NOMO-1 treated with dmso at 0.1 percent for 144 hours (cell line): ENCODE results near the gene MYL3.

Experiments
- DNase-seq: peaks from one replicate; lab custom pipeline; 2025; ENCODE audit not compliant: unreplicated experiment; lab: John Stamatoyannopoulos, UW

MYL3 gene

DNA sequence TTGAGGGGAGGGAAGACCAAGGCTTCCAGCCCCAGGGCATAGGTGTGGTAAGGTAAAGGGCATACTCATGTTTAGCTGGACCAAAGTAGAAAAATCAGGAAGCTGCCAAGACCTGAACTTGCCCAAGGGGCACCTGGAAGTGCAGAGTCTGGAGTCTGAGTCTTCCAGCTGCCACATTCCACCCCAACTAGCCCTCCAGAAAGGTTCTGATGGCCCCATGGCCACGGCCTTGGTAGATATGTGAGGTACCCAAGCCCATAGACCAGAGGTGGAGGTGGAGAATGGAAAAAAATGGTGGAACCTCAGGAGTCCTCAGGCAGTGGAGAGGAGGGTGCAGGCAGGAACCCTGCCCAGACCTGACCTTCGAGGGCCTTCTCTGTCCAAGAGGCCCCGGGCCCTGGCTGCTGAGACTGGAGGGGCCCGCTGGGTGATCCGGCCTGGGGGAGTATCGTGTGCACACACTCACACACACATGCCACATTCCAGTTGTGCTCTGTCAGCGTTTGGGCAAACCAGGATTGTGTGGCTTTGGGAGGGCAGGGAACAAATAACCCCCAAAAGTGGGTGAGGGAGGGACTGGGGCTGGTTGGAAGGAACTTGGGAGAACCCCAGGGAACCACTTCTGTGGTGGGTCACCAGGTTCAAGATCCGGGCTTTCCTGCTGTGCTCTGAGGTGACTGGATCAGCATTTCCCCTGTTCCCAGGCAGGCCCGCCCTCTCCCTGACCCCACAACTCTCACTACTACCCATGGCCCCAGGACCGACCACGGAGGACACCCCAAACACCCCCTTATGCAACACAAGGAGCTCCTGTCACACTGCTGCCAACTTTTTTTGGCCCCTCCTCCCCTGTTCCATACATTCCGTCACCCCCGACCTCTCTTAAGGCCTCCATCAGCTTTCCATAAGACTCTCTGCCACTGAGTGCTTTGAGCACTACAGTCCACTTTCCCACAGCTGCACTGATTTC, 11.6 kb downstream of the MYL3 start:
- no peak for DNase-seq

DNA sequence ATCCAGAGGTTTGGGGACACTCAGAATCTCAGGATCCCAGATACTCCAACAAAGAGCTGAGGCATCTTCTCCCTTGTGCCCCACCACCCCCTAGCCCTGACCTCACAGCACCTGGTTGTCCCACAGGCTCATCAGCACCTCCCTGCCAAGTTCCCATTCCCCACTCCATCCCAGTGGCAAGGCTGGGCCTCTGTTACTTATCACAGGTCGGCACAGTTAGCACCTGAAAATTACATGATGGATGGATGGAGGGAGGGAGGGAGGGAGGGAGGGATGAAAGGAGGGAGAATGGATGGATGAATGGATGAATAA, 12.8 kb downstream of the MYL3 start:
- no peak for DNase-seq

- no peak for DNase-seq
These were observed 13.4 kb downstream of the MYL3 start for GRCh38 chr3:46849686-46850467.

GRCh38 chr3:46849045-46849631, 14.1 kb downstream of the MYL3 start:
- DNase-seq = no peak

- no peak for DNase-seq
These were observed 14.8 kb downstream of the MYL3 start for GRCh38 chr3:46848271-46849044.

DNA sequence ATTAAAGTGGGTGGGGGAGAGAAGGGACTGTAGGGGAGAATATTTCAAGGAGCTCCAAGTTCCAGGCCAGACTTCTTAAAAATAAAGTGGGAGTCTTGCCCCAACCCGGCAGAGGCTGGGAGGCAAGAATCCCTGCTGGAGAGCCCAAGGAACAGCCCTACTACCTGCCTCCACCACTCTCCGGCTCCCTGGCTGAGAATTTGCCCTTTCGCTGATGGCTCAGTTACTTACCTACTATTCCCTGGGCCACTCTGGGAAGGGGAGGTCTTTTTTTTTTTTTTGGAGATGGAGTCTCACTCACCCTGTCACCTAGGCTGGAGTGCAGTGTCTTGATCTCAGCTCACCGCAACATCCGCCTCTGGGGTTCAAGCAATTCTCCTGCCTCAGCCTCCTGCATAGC, 15.5 kb downstream of the MYL3 start:
- no peak for DNase-seq

DNA sequence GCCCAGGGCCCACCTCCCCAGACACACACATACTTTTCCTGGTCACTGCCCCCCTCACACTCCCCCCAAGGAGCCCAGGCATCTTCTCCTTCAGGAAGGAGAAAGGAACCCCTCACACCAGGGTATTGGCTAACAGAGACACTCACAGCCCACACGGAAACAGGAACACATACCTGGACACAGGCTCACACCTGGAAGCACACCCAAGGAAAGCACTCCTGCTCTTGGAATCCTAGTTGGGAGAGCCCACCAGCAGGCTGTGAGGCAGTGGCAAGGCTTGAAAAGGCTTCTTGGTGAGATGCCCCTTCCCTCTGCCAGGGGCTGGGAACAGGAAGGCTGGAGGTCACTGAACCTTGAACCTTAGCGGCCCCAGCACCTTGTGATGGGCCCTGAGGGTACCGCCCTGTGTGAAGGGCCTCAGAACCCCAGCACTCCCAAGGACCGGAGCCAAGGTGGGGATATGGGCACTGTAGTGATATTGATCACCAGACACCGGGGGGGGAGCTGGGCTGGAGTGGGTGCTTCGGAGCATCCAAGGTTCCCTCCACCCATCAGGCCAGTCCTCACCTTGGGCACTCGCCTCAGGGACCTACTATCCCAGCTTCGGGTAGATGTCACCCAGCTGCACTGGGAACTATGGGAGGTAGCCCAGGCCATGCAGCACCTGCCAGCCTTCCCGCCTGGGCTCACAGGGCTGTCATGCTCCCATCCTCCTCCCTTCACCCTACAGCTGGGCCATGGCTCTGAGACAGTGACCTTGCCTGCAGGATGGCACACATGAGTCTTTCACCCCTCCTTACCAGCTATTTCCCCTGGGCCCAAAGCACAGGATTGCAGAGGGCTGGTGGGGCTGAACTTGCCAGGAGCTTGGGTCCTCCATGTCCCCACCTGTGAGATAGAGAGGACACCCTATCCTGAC, 16.4 kb downstream of the MYL3 start:
- DNase-seq = no peak

DNA sequence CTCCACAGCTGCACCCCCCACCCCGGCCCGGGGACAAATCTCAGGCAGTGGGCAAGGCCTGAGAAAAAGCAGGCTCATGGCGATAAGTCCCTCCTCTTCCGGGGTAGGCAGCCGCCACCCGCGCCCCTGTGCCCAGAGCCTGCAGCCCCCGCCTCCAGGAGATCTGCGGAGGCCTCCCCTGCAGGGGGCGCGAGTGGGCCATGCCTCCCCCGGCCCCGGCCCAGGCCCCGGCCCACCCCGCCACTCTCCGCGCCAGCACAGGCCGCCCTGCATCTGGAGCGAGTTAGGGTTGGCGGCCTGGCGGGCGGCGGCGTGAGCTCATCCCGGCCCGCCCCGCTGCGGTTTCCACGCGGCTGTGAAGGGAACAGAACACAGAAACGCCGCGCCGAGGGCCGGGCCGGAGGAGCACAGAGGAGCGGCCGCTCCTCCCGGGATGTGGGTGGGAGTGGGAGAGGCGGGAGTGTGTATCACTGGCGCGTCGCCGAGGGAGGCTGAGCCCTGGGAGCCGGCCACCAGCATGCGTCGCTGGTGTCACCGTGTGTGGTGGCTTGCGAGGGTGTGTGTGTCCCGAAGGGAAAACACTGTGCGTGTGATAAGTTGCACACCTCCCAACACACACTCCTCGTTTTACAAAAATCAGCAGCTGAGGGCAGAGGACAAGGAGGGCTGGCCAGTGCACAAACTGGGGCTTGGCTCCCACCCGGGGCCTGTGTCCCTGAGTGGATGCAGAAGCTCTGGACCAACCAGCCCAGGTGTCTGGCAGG, 17.2 kb downstream of the MYL3 start:
- DNase-seq = peak; percentile 51

GRCh38 chr3:46845397-46845859, 17.8 kb downstream of the MYL3 start:
- DNase-seq = no peak

DNA sequence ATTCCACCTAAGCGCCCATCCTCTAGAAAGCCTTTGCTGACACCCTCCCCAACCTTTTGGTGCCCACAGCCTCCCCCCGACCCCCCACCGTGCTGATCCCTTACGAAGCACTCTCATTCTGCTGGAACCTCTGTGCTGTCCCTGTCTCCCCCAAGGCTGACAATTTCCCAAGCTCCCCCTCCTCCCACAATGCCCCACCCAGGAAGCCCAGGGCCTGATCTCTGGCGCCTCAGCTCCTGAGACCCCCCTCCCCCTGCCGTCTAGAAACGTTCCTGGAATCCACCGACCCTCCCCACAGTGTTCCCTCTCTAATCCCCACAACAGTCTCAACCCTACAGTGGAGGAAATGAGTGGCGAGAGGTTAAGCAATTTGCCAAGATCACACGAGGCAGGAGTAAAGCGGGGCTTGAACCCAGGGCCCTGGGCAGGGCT, 18.3 kb downstream of the MYL3 start:
- no peak for DNase-seq

DNA sequence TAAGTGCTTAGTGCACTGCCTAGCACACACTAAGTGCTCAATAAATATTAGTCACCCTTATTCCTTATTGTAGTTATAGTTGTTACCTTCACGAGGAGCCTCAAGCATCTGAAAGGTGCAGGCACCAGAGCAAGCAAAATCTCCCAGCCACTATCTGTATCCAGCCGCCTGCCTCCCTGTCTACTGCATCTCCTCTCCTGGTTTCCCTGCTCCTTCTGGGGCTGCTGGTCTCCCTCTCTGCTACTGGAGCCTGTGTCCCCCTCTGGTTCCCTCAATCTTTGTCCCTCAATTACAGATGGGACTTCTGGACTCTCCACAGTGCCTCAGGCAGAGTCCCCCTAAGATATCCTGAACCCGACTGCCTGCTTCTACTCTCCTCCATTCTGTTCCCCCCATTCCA, 18.8 kb downstream of the MYL3 start:
- no peak for DNase-seq

GRCh38 chr3:46843508-46843907, 19.7 kb downstream of the MYL3 start:
- DNase-seq = no peak

- no peak for DNase-seq
These were observed 22.8 kb downstream of the MYL3 start for GRCh38 chr3:46840491-46840890.

DNA sequence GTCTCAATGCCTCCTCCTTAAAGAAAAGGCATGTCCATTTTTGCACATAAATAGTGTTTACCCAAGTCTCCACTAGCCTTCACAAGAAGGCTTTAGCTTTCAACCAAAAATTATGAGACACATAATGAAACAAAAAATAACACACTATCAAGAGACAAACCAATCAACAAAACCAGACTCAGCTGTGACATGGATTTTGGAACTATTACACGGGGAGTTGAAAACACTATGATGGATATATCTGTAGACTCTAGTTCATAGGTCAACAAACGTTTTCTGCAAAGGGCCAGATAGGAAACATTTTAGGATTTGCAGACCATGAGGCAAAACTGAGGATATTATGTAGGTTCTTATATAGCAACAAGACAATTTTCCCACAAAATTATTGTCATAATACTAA, 24.9 kb downstream of the MYL3 start:
- DNase-seq = no peak

DNA sequence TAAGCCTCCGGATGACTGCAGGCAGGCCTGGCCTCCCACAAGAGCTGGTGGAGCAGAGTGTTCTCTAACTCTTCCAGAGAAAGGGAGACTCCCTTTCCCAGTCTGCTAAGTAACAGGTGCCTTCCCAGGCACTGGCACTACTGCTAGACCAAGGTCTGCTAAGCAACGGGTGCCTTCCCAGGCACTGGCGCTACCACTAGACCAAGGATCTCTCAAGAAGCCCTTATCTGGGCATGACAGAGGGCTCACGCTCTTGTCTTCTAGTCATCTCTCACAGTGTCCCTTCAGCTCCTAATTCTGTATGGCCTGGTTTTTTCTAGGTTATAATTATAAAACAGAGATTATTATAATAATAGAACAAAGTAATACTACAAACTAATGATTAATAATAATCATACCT, 27.8 kb downstream of the MYL3 start:
- DNase-seq = no peak

DNA sequence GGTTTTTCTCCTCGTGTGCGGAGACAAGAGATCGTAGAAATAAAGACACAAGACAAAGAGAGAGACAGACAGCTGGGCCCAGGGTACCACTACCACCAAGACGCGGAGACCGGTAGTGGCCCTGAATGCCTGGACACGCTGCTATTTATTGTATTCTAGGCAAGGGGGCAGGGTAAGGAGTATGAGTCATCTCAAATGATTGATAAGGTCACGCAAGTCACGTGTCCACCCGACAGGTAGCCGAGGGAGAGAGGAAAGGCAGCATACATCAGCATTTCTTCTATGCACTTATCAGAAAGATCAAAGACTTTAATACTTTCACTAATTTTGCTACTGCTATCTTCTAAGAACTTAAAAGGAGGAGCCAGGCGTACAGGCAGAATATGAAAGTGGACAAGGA, 28.2 kb downstream of the MYL3 start:
- DNase-seq = no peak

DNA sequence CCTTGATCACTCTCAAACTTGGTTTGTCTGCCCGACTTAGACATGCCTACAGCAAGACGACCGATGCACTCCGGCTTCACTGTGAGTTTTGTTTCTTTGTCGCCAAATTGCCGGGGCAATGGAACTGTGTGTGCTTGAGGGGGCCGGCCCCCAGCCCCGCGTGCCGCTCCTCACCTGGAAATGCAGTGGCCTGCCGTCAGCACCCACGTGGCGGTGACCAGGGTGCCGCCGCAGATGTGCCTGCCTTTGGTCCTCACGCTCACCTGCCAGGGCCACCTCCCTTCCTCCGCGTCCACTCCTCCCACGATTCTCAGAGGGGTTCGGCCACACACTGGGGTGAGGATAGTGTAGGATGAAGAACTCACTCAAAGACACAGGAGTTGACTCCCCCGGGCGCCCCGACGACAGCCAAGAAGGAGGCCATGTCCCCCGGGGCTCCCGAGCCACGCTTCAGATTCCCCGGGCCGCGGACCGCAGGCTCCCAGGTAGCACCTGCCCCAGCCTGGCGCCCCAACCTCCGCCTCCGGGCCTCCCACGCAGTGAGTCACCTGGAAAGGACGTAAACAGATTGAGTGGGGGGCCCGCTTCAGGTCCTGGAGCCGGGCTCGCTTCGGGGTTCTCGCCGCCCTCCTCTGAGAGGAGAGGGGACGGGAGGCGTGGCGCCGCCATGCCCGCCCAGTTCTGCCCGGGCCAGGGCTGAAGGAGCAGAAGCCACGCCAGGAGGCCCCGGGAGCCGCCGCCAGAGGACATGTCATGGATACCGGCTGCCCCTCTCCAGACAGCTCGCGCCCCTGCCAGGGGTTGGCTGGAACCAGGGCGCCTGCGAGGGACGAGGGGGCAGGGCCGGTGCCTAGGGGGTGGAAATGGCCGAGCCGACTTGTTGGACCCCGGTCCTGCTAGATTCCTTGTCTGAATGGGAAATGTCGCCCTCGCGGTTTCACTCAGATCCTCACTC, 29.6 kb downstream of the MYL3 start:
- DNase-seq = no peak

GRCh38 chr3:46831841-46832240, 31.4 kb downstream of the MYL3 start:
- DNase-seq = no peak
